Activated naive CD8-positive, alpha-beta T cell treated with anti-CD3 and anti-CD28 coated beads, Interleukin-2, amount 10 ng/mL, durations not matched to agents 7 days and 5 days (primary cell): ENCODE results near the gene CAPN8. TPM values are rescaled to one million over a fixed set of nuclear protein-coding genes. Genes with fewer than 3 reads are reported as not detected.
A peak's percentile ranks its signal among the peaks of the same experiment; 100 is the strongest.

Experiments used
- ATAC-seq: fragments of 150-1000 bp; cut with Tn5 transposase; one replicate; pipeline ENCODE4 v1.10.0; 2021; ENCODE audit warnings: low read depth, moderate library complexity
- POLR2A ChIA-PET: fragments of 350-600 bp; sonication (Branson Sonifier 250); formaldehyde crosslinking; loops from one replicate; lab custom pipeline; 2021; ENCODE audit warnings: antibody characterized with exemption; lab: Charles Lee
- DNase-seq: peaks from one replicate; pipeline ENCODE4 v3.0.0; 2021
- H3K27ac Mint-ChIP-seq: one replicate; pipeline ENCODE4 v1.8.0; 2022; ENCODE audit warnings: mild to moderate bottlenecking, mixed read lengths
- H3K27me3 Mint-ChIP-seq: one replicate; pipeline ENCODE4 v1.8.0; 2022; ENCODE audit warnings: mild to moderate bottlenecking, moderate library complexity, mixed read lengths
- H3K36me3 Mint-ChIP-seq: one replicate; pipeline ENCODE4 v1.8.0; 2021; ENCODE audit warnings: mild to moderate bottlenecking, mixed read lengths
- H3K4me1 Mint-ChIP-seq: one replicate; pipeline ENCODE4 v1.8.0; 2021; ENCODE audit warnings: mixed read lengths
- H3K4me3 Mint-ChIP-seq: one replicate; pipeline ENCODE4 v1.8.0; 2022; ENCODE audit warnings: mild to moderate bottlenecking, moderate library complexity, mixed read lengths
- H3K9me3 Mint-ChIP-seq: one replicate; pipeline ENCODE4 v1.8.0; 2021; ENCODE audit warnings: mixed read lengths
- total RNA-seq, 2 experiments: library from RNA; stranded (reverse); gene quantifications; one replicate each; pipeline ENCODE4 v1.2.3, GENCODE V29; 2021

CAPN8 gene
- total RNA-seq, 2 experiments from 2014 or later, result 0.28 TPM; not detected in 1

- no peaks in the 10 kb centered on the region for H3K27me3 Mint-ChIP-seq
- no peaks in the 10 kb centered on the region for H3K4me1 Mint-ChIP-seq
- H3K27ac Mint-ChIP-seq, result no peak overlapping the region
- POLR2A ChIA-PET, result no interaction called here
- DNase-seq, result no peak
- no peaks in the 10 kb centered on the region for H3K9me3 Mint-ChIP-seq
- no peaks in the 10 kb centered on the region for H3K36me3 Mint-ChIP-seq
- no peak for ATAC-seq
- no peak overlapping the region for H3K4me3 Mint-ChIP-seq
Observed at GRCh38 chr1:223609066-223609465, 56.4 kb downstream of the CAPN8 start.

- no peak overlapping the region for H3K27ac Mint-ChIP-seq
- POLR2A ChIA-PET, result no interaction called here
- H3K9me3 Mint-ChIP-seq, result no peaks in the 10 kb centered on the region
- H3K4me1 Mint-ChIP-seq, result no peaks in the 10 kb centered on the region
- ATAC-seq (no peak), DNase-seq (no peak)
- H3K27me3 Mint-ChIP-seq, result no peaks in the 10 kb centered on the region
- no peaks in the 10 kb centered on the region for H3K36me3 Mint-ChIP-seq
- H3K4me3 Mint-ChIP-seq, result no peak overlapping the region
Observed at GRCh38 chr1:223558512-223558911, 107.0 kb downstream of the CAPN8 start.

DNA sequence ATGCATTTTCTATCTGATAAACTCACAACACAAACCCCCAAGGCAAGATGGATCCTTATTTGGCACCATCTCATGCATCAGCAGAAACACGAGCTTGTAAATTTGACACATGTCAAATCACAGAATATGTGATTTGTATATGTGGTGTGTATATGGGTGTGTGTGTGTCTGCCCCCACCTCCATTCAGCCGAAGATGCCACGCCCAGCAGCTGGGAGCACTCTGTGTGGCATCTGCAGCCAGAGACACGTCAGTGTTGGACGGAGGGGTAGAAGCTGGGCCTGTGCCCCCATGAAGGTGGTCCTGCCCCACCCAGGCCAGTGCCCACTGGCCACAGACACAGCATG, 108.4 kb downstream of the CAPN8 start:
- no peaks in the 10 kb centered on the region for H3K36me3 Mint-ChIP-seq
- DNase-seq, result no peak
- H3K27ac Mint-ChIP-seq, result no peak overlapping the region
- H3K9me3 Mint-ChIP-seq, result no peaks in the 10 kb centered on the region
- POLR2A ChIA-PET, result no interaction called here
- H3K4me3 Mint-ChIP-seq, result no peak overlapping the region
- ATAC-seq, result no peak
- H3K27me3 Mint-ChIP-seq, result no peaks in the 10 kb centered on the region
- no peaks in the 10 kb centered on the region for H3K4me1 Mint-ChIP-seq

GRCh38 chr1:223556414-223557129, 108.9 kb downstream of the CAPN8 start:
- POLR2A ChIA-PET, result no interaction called here
- DNase-seq, result peak; percentile 46

GRCh38 chr1:223553957-223554356, 111.5 kb downstream of the CAPN8 start:
- H3K27ac Mint-ChIP-seq, result no peak overlapping the region
- peaks cover 4% of the 10 kb centered on the region for H3K27me3 Mint-ChIP-seq
- no peaks in the 10 kb centered on the region for H3K4me1 Mint-ChIP-seq
- H3K9me3 Mint-ChIP-seq, result no peaks in the 10 kb centered on the region
- H3K36me3 Mint-ChIP-seq, result no peaks in the 10 kb centered on the region
- POLR2A ChIA-PET, result no interaction called here
- no peak for DNase-seq
- H3K4me3 Mint-ChIP-seq, result no peak overlapping the region
- no peak for ATAC-seq

More at GRCh38 chr1:223556414-223557129, 108.9 kb downstream of the CAPN8 start:
- H3K9me3 Mint-ChIP-seq, result no peaks in the 10 kb centered on the region
- H3K36me3 Mint-ChIP-seq, result no peaks in the 10 kb centered on the region
- no peak overlapping the region for H3K27ac Mint-ChIP-seq
- no peaks in the 10 kb centered on the region for H3K27me3 Mint-ChIP-seq
- no peak overlapping the region for H3K4me3 Mint-ChIP-seq
- ATAC-seq, result peak; percentile 54
- no peaks in the 10 kb centered on the region for H3K4me1 Mint-ChIP-seq

- Mint-ChIP-seq H3K27me3 (peaks cover 12% of the 10 kb centered on the region), H3K4me3 (no peak overlapping the region), H3K36me3 (no peaks in the 10 kb centered on the region), H3K4me1 (no peaks in the 10 kb centered on the region), H3K9me3 (peaks cover 5% of the 10 kb centered on the region), H3K27ac (no peak overlapping the region)
- no peak for ATAC-seq
- POLR2A ChIA-PET, result no interaction called here
- no peak for DNase-seq
Observed at GRCh38 chr1:223551610-223552009, 113.9 kb downstream of the CAPN8 start.

GRCh38 chr1:223549740-223550139, 115.8 kb downstream of the CAPN8 start:
- ATAC-seq (no peak), DNase-seq (no peak)
- Mint-ChIP-seq H3K36me3 (no peaks in the 10 kb centered on the region), H3K27ac (no peak overlapping the region), H3K27me3 (peaks cover 12% of the 10 kb centered on the region), H3K4me3 (no peak overlapping the region), H3K9me3 (peaks cover 5% of the 10 kb centered on the region), H3K4me1 (no peaks in the 10 kb centered on the region)
- POLR2A ChIA-PET, result no interaction called here

DNA sequence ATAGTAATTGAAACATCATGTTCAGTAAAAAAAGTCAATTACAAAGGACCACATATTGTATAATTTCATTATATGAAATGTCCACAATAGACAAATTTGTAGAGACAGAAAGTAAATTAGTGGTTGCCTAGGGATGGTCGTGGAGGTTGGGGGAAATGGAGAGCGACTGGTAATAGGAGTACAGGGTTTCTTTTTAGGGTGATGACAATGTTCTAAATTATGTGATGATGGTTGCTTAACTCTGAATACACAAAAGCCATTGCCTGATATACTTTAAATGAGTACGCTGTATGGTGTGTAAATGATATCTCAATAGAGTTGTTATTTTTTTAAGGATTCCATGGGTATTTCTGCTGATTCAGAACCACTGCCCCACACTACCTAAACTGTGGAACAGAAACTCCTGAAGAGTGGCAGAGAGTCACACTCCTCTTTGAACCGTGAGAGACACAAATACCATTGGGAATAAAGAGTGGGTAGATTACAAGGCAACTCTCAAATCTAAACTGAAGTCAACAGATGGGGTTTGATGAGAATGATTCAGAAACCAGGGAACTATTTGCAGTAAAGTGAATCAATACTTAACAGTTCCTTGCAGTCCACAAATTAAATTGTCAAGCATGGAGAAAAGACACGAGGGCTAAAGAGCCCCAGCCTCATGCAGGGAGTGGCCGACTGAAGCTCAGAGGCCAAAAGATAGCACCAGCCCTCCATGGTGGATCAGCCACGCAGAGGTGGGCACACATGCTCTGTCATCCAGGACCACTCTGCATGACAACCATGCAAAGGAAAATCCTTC, 118.0 kb downstream of the CAPN8 start:
- Mint-ChIP-seq H3K36me3 (no peaks in the 10 kb centered on the region), H3K27ac (no peak overlapping the region), H3K9me3 (peaks cover 5% of the 10 kb centered on the region), H3K4me3 (no peak overlapping the region), H3K4me1 (no peaks in the 10 kb centered on the region), H3K27me3 (peaks cover 12% of the 10 kb centered on the region)
- POLR2A ChIA-PET, result no interaction called here
- ATAC-seq (no peak), DNase-seq (no peak)

- peaks cover 14% of the 10 kb centered on the region for H3K27me3 Mint-ChIP-seq
- POLR2A ChIA-PET, result no interaction called here
Observed at GRCh38 chr1:223545343-223545742, 120.2 kb downstream of the CAPN8 start.

GRCh38 chr1:223543560-223543959, 121.9 kb downstream of the CAPN8 start:
- no peak for ATAC-seq
- no peak overlapping the region for H3K27ac Mint-ChIP-seq
- peaks cover 3% of the 10 kb centered on the region for H3K9me3 Mint-ChIP-seq
- DNase-seq, result no peak
- no peak overlapping the region for H3K4me3 Mint-ChIP-seq
- H3K27me3 Mint-ChIP-seq, result peaks cover 10% of the 10 kb centered on the region
- POLR2A ChIA-PET, result no interaction called here
- no peaks in the 10 kb centered on the region for H3K36me3 Mint-ChIP-seq
- H3K4me1 Mint-ChIP-seq, result no peaks in the 10 kb centered on the region

More at GRCh38 chr1:223545343-223545742, 120.2 kb downstream of the CAPN8 start:
- H3K9me3 Mint-ChIP-seq, result peaks cover 5% of the 10 kb centered on the region
- no peaks in the 10 kb centered on the region for H3K4me1 Mint-ChIP-seq
- no peak overlapping the region for H3K4me3 Mint-ChIP-seq
- H3K36me3 Mint-ChIP-seq, result no peaks in the 10 kb centered on the region
- ATAC-seq (no peak), DNase-seq (no peak)
- H3K27ac Mint-ChIP-seq, result no peak overlapping the region

DNA sequence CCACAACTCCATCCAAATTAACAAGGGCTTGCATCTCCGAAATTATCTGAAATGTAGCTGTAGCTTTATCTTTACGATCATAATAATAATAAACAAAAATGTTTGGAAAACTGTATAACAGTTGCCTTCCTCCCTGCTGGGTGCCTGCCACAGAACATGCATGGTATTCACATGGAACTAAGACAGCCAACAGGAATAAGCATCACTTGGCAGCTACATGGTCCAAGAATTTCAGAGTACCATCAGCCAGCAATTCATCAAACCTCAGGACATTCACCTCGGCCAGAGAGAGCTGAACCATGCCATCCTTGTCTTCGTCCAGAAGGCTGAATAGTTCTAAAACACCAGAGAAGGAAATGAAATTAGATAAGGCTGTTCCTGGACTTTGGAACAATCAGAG, 122.7 kb downstream of the CAPN8 start:
- Mint-ChIP-seq H3K27me3 (peaks cover 10% of the 10 kb centered on the region), H3K4me3 (no peak overlapping the region), H3K9me3 (peaks cover 2% of the 10 kb centered on the region), H3K36me3 (no peaks in the 10 kb centered on the region), H3K27ac (no peak overlapping the region), H3K4me1 (no peaks in the 10 kb centered on the region)
- ATAC-seq (no peak), DNase-seq (no peak)
- POLR2A ChIA-PET, result no interaction called here

DNA sequence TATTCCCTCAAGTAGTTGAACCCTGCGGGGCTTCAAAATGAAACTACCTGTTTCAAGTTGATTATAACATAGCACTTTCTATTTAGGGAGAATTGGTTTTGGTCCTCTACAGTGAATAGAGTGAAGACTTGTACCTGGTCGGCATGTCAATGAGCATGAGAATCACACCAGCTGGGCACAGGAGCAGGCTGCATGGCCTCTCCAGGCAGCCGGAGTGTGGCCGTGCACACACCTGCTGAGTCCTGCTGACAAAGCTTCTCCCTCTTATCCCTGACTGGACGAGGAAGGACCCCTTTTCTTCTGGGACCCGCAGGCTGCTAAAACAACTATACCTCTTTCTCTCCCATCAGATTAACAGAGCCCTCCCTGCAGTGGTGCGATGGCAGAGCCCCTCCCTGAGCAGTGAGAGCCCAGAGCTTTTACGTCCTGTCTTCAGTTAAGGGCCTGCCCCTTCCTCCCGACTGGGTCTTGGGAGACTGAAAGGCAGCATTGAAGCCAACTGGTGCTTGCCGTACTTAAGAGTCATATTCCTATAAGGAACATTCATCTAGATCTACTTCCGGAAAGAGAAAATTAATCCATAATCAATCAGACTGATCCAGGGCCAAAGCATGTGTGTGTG, 124.9 kb downstream of the CAPN8 start:
- no peaks in the 10 kb centered on the region for H3K4me1 Mint-ChIP-seq
- H3K4me3 Mint-ChIP-seq, result no peak overlapping the region
- H3K9me3 Mint-ChIP-seq, result no peaks in the 10 kb centered on the region
- H3K36me3 Mint-ChIP-seq, result no peaks in the 10 kb centered on the region
- peaks cover 4% of the 10 kb centered on the region for H3K27me3 Mint-ChIP-seq
- H3K27ac Mint-ChIP-seq, result no peak overlapping the region
- DNase-seq (no peak), ATAC-seq (no peak)
- POLR2A ChIA-PET, result no interaction called here

GRCh38 chr1:223539750-223540149, 125.8 kb downstream of the CAPN8 start:
- peaks cover 6% of the 10 kb centered on the region for H3K27me3 Mint-ChIP-seq
- POLR2A ChIA-PET, result no interaction called here

GRCh38 chr1:223538981-223539380, 126.5 kb downstream of the CAPN8 start:
- DNase-seq, result no peak
- H3K4me3 Mint-ChIP-seq, result no peak overlapping the region
- H3K9me3 Mint-ChIP-seq, result no peaks in the 10 kb centered on the region
- POLR2A ChIA-PET, result no interaction called here
- no peaks in the 10 kb centered on the region for H3K36me3 Mint-ChIP-seq
- ATAC-seq, result no peak
- no peak overlapping the region for H3K27ac Mint-ChIP-seq
- no peaks in the 10 kb centered on the region for H3K4me1 Mint-ChIP-seq
- H3K27me3 Mint-ChIP-seq, result peaks cover 6% of the 10 kb centered on the region

More at GRCh38 chr1:223539750-223540149, 125.8 kb downstream of the CAPN8 start:
- no peak overlapping the region for H3K27ac Mint-ChIP-seq
- no peaks in the 10 kb centered on the region for H3K36me3 Mint-ChIP-seq
- DNase-seq (no peak), ATAC-seq (no peak)
- H3K4me3 Mint-ChIP-seq, result no peak overlapping the region
- no peaks in the 10 kb centered on the region for H3K9me3 Mint-ChIP-seq
- no peaks in the 10 kb centered on the region for H3K4me1 Mint-ChIP-seq
